Naive thymus-derived CD4-positive, alpha-beta T cell (primary cell): ENCODE results near the gene SLC29A2. TPM values are rescaled to one million over a fixed set of nuclear protein-coding genes. Genes with fewer than 3 reads are reported as not detected.

Source experiments
- ATAC-seq: fragments of 150-1000 bp; cut with Tn5 transposase; 2 replicates; pipeline ENCODE4 v1.10.0; 2021; ENCODE audit warnings: mild to moderate bottlenecking, moderate library complexity
- CTCF ChIA-PET: fragments of 350-600 bp; sonication (Branson Sonifier 250); formaldehyde crosslinking; loops from one replicate; lab custom pipeline; 2021; ENCODE audit warnings: antibody characterized with exemption; lab: Charles Lee
- POLR2A ChIA-PET: fragments of 350-600 bp; sonication (Branson Sonifier 250); formaldehyde crosslinking; loops from one replicate; lab custom pipeline; 2021; ENCODE audit warnings: antibody characterized with exemption, inconsistent platforms; lab: Charles Lee
- DNase-seq, 9 donors: peaks; one replicate each; pipeline versions ENCODE4 v3.0.0 to v3.0.0-alpha.2; 2020 to 2022; ENCODE audit warnings: mixed read lengths in 1 of 9
- H3K27ac ChIP-seq: one replicate; pipeline ENCODE4 v1.7.0; 2013; ENCODE audit warnings: mild to moderate bottlenecking, low read depth, low read length, moderate library complexity
- H3K27me3 ChIP-seq, 2 donors: one replicate each; pipeline ENCODE4 v1.7.0; 2013; ENCODE audit warnings: low read length in 2 of 2, mild to moderate bottlenecking in 2 of 2, moderate library complexity in 2 of 2; ENCODE audit not compliant: control insufficient read depth in 2 of 2, insufficient read depth in 2 of 2
- H3K36me3 ChIP-seq, 3 experiments: 1 replicate in 2 of 3; 2 replicates in 1 of 3; pipeline ENCODE4 v1.7.0; 2013; ENCODE audit warnings: low read length in 3 of 3, mild to moderate bottlenecking in 3 of 3, moderate library complexity in 1 of 3; ENCODE audit not compliant: insufficient read depth in 3 of 3, control insufficient read depth in 2 of 3
- H3K4me1 ChIP-seq, 2 donors: one replicate each; pipeline ENCODE4 v1.7.0; 2013; ENCODE audit warnings: low read length in 2 of 2, mild to moderate bottlenecking in 2 of 2, moderate library complexity in 1 of 2; ENCODE audit not compliant: control insufficient read depth in 2 of 2, insufficient read depth in 2 of 2
- H3K4me3 ChIP-seq: 2 replicates; pipeline ENCODE4 v1.7.0; 2013; ENCODE audit warnings: mild to moderate bottlenecking, low read length
- H3K9me3 ChIP-seq, 3 experiments: 1 replicate in 2 of 3; 2 replicates in 1 of 3; pipeline ENCODE4 v1.7.0; 2013; ENCODE audit warnings: low read length in 3 of 3; ENCODE audit not compliant: control insufficient read depth in 2 of 3
- H3K27ac Mint-ChIP-seq, 9 donors: one replicate each; pipeline ENCODE4 v1.8.0; 2020 to 2022; ENCODE audit warnings: mixed read lengths in 9 of 9, mild to moderate bottlenecking in 8 of 9, moderate library complexity in 5 of 9, inconsistent platforms in 2 of 9
- H3K27me3 Mint-ChIP-seq, 5 donors: one replicate each; pipeline ENCODE4 v1.8.0; 2021 to 2022; ENCODE audit warnings: mixed read lengths in 5 of 5, mild to moderate bottlenecking in 1 of 5
- H3K36me3 Mint-ChIP-seq, 5 donors: one replicate each; pipeline ENCODE4 v1.8.0; 2020 to 2022; ENCODE audit warnings: mixed read lengths in 5 of 5, mild to moderate bottlenecking in 3 of 5, inconsistent platforms in 1 of 5
- H3K4me1 Mint-ChIP-seq, 7 donors: one replicate each; pipeline ENCODE4 v1.8.0; 2020 to 2022; ENCODE audit warnings: mixed read lengths in 7 of 7, mild to moderate bottlenecking in 3 of 7, inconsistent platforms in 1 of 7
- H3K4me3 Mint-ChIP-seq, 10 donors: one replicate each; pipeline ENCODE4 v1.8.0; 2020 to 2022; ENCODE audit warnings: mild to moderate bottlenecking in 10 of 10, mixed read lengths in 10 of 10, moderate library complexity in 6 of 10, inconsistent platforms in 2 of 10
- H3K9me3 Mint-ChIP-seq, 11 donors: one replicate each; pipeline ENCODE4 v1.8.0; 2020 to 2022; ENCODE audit warnings: mixed read lengths in 11 of 11, mild to moderate bottlenecking in 4 of 11, inconsistent platforms in 1 of 11, moderate library complexity in 1 of 11
- intact Hi-C, 2 donors: fragments of 100-400 bp; cut with micrococcal nuclease; formaldehyde crosslinking; loops; one replicate each; pipeline ENCODE4 v1.15.1; 2023
- polyA plus RNA-seq, 2 donors: library from polyadenylated mRNA; unstranded; fragments of 300-500 nt; fragmentation: Illumina TruSeq; gene quantifications; one replicate each; pipeline ENCODE4 v1.2.3, GENCODE V29; 2021
- total RNA-seq, 6 experiments: library from RNA in 5 of 6; stranded (reverse) in 5 of 6; gene quantifications; 1 replicate in 5 of 6; 2 replicates in 1 of 6; pipeline ENCODE4 v1.2.3 and lab custom pipeline; 2021 to 2026

SLC29A2 gene
- total and polyA plus RNA-seq, 7 experiments from 2014 or later: 2.7 to 18.9 (median 7.0) TPM

GRCh38 chr11:66410191-66410590 is 38.6 kb upstream of the SLC29A2 start:
- Mint-ChIP-seq H3K27ac (no peak overlapping the region), H3K4me1 (peaks cover 0 to 5% (median 4%) of the 10 kb centered on the region in 7 donors), H3K9me3 (peaks cover 0 to 3% (median 0%) of the 10 kb centered on the region in 11 donors), H3K36me3 (no peaks in the 10 kb centered on the region), H3K4me3 (peak overlapping the region in 3 of 10 donors; percentile 11 to 52 (median 21)), H3K27me3 (peaks cover 13 to 44% (median 34%) of the 10 kb centered on the region in 5 donors)
- no peak overlapping the region for H3K27ac ChIP-seq
- intact Hi-C loops: no loop called here
- H3K4me1 ChIP-seq: peaks cover 4 to 5% of the 10 kb centered on the region in 2 donors
- no peaks in the 10 kb centered on the region for H3K36me3 ChIP-seq
- no peak for ATAC-seq
- DNase-seq: no peak
- ChIA-PET POLR2A (interaction anchor here (1.2 to 1.8 kb wide), 2 partner anchors 29 to 268 kb away, joined by 3 to 9 read pairs; partner anchors contain the start of genes MRPL11 and RBM4B), CTCF (interaction anchor here (2.0 to 4.5 kb wide), 2 partner anchors 11 to 268 kb away, joined by 9 to 32 read pairs; partner anchors contain the start of genes NPAS4 and RBM4B)
- no peak overlapping the region for H3K4me3 ChIP-seq
- H3K9me3 ChIP-seq: no peaks in the 10 kb centered on the region
- H3K27me3 ChIP-seq: no peaks in the 10 kb centered on the region

GRCh38 chr11:66409226-66409625 is 37.7 kb upstream of the SLC29A2 start:
- Mint-ChIP-seq H3K4me3 (peak overlapping the region in 1 of 10 donors; percentile 29), H3K4me1 (peaks cover 0 to 5% (median 4%) of the 10 kb centered on the region in 7 donors), H3K27me3 (peaks cover 15 to 41% (median 30%) of the 10 kb centered on the region in 5 donors), H3K27ac (no peak overlapping the region), H3K36me3 (no peaks in the 10 kb centered on the region), H3K9me3 (no peaks in the 10 kb centered on the region)
- intact Hi-C loops: loop anchor here in 1 of 2 donors (2.0 kb wide), 1 partner anchor 30 kb away; the partner anchor contains the start of gene MRPL11
- Histone ChIP-seq H3K27ac (no peak overlapping the region), H3K27me3 (no peaks in the 10 kb centered on the region), H3K36me3 (no peaks in the 10 kb centered on the region), H3K9me3 (no peaks in the 10 kb centered on the region), H3K4me3 (no peak overlapping the region), H3K4me1 (peaks cover 4 to 5% of the 10 kb centered on the region in 2 donors)
- DNase-seq (no peak), ATAC-seq (no peak)
- ChIA-PET CTCF (interaction anchor here (0.6 to 4.5 kb wide), 8 partner anchors 12 to 980 kb away, joined by 3 to 32 read pairs (median 4); partner anchors contain the start of genes MRPL11, NPAS4 and RBM4B), POLR2A (interaction anchor here (1.8 kb wide), 1 partner anchor 269 kb away, joined by 9 read pairs; the partner anchor contains the start of gene RBM4B)

GRCh38 chr11:66408488-66409214 is 37.1 kb upstream of the SLC29A2 start:
- peak overlapping the region in 3 of 9 donors; percentile 4 to 75 (median 20) for H3K27ac Mint-ChIP-seq

GRCh38 chr11:66407651-66408050 is 36.1 kb upstream of the SLC29A2 start:
- peaks cover 17 to 32% (median 22%) of the 10 kb centered on the region in 5 donors for H3K27me3 Mint-ChIP-seq
- no peaks in the 10 kb centered on the region for H3K36me3 Mint-ChIP-seq
- no peak for DNase-seq
- Histone ChIP-seq H3K27ac (no peak overlapping the region), H3K36me3 (no peaks in the 10 kb centered on the region), H3K9me3 (no peaks in the 10 kb centered on the region), H3K27me3 (no peaks in the 10 kb centered on the region), H3K4me3 (no peak overlapping the region), H3K4me1 (peaks cover 4 to 5% of the 10 kb centered on the region in 2 donors)
- H3K4me1 Mint-ChIP-seq: peaks cover 0 to 5% (median 4%) of the 10 kb centered on the region in 7 donors
- no peaks in the 10 kb centered on the region for H3K9me3 Mint-ChIP-seq
- no peak for ATAC-seq
- intact Hi-C loops: loop anchor here (1.0 to 2.0 kb wide), 10 partner anchors 14 to 427 kb away; partner anchors contain the start of genes DPP3 (in 2 of the 2), MRPL11 (in 1 of the 2), NPAS4 (in 1 of the 2) and PELI3 (in 1 of the 2)
- H3K4me3 Mint-ChIP-seq: no peak overlapping the region
- CTCF ChIA-PET: interaction anchor here (0.5 to 4.5 kb wide), 12 partner anchors 8 to 486 kb away, joined by 3 to 32 read pairs (median 4); partner anchors contain the start of genes DPP3, MRPL11 and RBM4B
- POLR2A ChIA-PET: interaction anchor here (0.7 to 0.9 kb wide), 2 partner anchors 73 to 209 kb away, joined by 3 to 4 read pairs; partner anchors contain the start of genes DPP3 and RBM14
- no peak overlapping the region for H3K27ac Mint-ChIP-seq

More at GRCh38 chr11:66408488-66409214, 37.1 kb upstream of the SLC29A2 start:
- Mint-ChIP-seq H3K4me3 (peak overlapping the region; percentile 42 to 86 (median 84)), H3K9me3 (no peaks in the 10 kb centered on the region), H3K27me3 (peaks cover 17 to 35% (median 28%) of the 10 kb centered on the region in 5 donors), H3K4me1 (peaks cover 0 to 5% (median 4%) of the 10 kb centered on the region in 7 donors), H3K36me3 (no peaks in the 10 kb centered on the region)
- H3K4me1 ChIP-seq: peaks cover 4 to 5% of the 10 kb centered on the region in 2 donors
- no peaks in the 10 kb centered on the region for H3K9me3 ChIP-seq
- no peak overlapping the region for H3K27ac ChIP-seq
- intact Hi-C loops: loop anchor here (1.0 to 2.0 kb wide), 10 partner anchors 13 to 426 kb away; partner anchors contain the start of genes DPP3 (in 2 of the 2), MRPL11 (in 1 of the 2), NPAS4 (in 1 of the 2) and PELI3 (in 1 of the 2)
- H3K27me3 ChIP-seq: no peaks in the 10 kb centered on the region
- DNase-seq (peak; percentile 81 to 98 (median 88)), ATAC-seq (peak; percentile 98)
- H3K36me3 ChIP-seq: no peaks in the 10 kb centered on the region
- peak overlapping the region; percentile 51 for H3K4me3 ChIP-seq
- ChIA-PET CTCF (interaction anchor here (0.6 to 4.5 kb wide), 10 partner anchors 13 to 980 kb away, joined by 3 to 32 read pairs (median 4); partner anchors contain the start of genes DPP3, MRPL11, NPAS4 and RBM4B), POLR2A (interaction anchor here (1.8 kb wide), 1 partner anchor 269 kb away, joined by 9 read pairs; the partner anchor contains the start of gene RBM4B)

GRCh38 chr11:66393954-66394353 is 22.4 kb upstream of the SLC29A2 start:
- ChIA-PET POLR2A (no interaction called here), CTCF (no interaction called here)
- no peaks in the 10 kb centered on the region for H3K9me3 ChIP-seq
- no peak overlapping the region for H3K4me3 ChIP-seq
- intact Hi-C loops: no loop called here
- no peaks in the 10 kb centered on the region for H3K4me1 ChIP-seq
- peaks cover 0 to 3% (median 0%) of the 10 kb centered on the region in 7 donors for H3K4me1 Mint-ChIP-seq
- H3K9me3 Mint-ChIP-seq: no peaks in the 10 kb centered on the region
- no peak overlapping the region for H3K27ac Mint-ChIP-seq
- DNase-seq (no peak), ATAC-seq (no peak)
- H3K27ac ChIP-seq: no peak overlapping the region
- H3K27me3 ChIP-seq: no peaks in the 10 kb centered on the region
- H3K27me3 Mint-ChIP-seq: peaks cover 0 to 12% (median 6%) of the 10 kb centered on the region in 5 donors
- no peaks in the 10 kb centered on the region for H3K36me3 Mint-ChIP-seq
- H3K36me3 ChIP-seq: no peaks in the 10 kb centered on the region
- no peak overlapping the region for H3K4me3 Mint-ChIP-seq

GRCh38 chr11:66391322-66391721 is 19.8 kb upstream of the SLC29A2 start:
- ChIA-PET CTCF (interaction anchor here (3.8 kb wide), 1 partner anchor 80 kb away, joined by 58 read pairs; no protein-coding TSS in a partner anchor), POLR2A (interaction anchor here (1.0 kb wide), 1 partner anchor 79 kb away, joined by 3 read pairs; no protein-coding TSS in a partner anchor)
- Histone ChIP-seq H3K27ac (no peak overlapping the region), H3K9me3 (no peaks in the 10 kb centered on the region), H3K4me3 (no peak overlapping the region), H3K27me3 (no peaks in the 10 kb centered on the region), H3K4me1 (peaks cover 1 to 4% of the 10 kb centered on the region in 2 donors), H3K36me3 (no peaks in the 10 kb centered on the region)
- no peak overlapping the region for H3K27ac Mint-ChIP-seq
- no peaks in the 10 kb centered on the region for H3K36me3 Mint-ChIP-seq
- DNase-seq: no peak
- H3K4me1 Mint-ChIP-seq: peaks cover 0 to 8% (median 2%) of the 10 kb centered on the region in 7 donors
- no peaks in the 10 kb centered on the region for H3K9me3 Mint-ChIP-seq
- intact Hi-C loops: no loop called here
- ATAC-seq: no peak
- H3K27me3 Mint-ChIP-seq: peaks cover 0 to 12% (median 7%) of the 10 kb centered on the region in 5 donors
- H3K4me3 Mint-ChIP-seq: no peak overlapping the region
